Kidney capillary endothelial cell (primary cell): ENCODE data around the gene HNRNPR.
A peak's percentile ranks its signal among the peaks of the same experiment; 100 is the strongest.

Experiments used
- DNase-seq: peaks from one replicate; pipeline ENCODE4 v3.0.0-alpha.2; 2018; ENCODE audit warnings: low spot score

The HNRNPR gene

DNA sequence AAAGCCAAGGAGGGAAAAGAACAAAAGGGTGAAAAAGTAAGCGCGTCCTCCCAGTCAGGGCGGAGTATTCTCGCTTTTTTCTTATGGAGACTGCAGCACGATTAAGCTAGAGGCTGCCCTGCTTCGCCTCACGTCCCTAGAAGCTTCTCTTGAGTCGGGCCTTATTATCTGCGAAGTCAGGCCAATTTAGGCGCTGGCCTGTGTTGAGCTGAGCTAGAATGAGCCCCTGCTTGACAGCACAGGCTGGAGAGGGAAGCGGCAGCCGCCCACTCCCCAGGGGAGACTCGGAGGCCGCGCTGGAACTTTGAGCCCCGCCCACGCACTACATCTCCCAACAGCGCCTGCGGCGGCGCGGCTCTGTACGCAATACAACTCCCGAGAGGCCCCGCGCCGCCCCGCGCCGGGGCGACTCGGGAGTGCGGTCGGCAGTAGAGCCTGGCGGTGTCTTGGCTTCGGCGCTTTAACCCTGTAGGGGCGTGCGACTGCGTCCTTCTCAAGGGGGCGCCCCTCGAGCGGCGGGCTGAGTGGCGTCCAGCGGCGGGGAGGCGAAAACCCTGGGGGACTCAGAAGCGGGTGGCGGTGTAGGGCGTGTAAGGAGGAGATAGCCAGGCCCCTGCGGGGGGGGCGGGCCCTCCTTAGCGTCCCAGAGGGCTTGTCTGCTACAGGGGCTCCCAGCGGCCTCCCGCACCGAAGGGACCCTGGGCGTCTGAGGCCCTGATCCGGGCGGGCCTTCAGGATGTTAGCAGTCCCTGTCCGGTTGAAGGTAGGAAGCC, 24.7 kb upstream of the HNRNPR start:
- peak; percentile 84 for DNase-seq

DNA sequence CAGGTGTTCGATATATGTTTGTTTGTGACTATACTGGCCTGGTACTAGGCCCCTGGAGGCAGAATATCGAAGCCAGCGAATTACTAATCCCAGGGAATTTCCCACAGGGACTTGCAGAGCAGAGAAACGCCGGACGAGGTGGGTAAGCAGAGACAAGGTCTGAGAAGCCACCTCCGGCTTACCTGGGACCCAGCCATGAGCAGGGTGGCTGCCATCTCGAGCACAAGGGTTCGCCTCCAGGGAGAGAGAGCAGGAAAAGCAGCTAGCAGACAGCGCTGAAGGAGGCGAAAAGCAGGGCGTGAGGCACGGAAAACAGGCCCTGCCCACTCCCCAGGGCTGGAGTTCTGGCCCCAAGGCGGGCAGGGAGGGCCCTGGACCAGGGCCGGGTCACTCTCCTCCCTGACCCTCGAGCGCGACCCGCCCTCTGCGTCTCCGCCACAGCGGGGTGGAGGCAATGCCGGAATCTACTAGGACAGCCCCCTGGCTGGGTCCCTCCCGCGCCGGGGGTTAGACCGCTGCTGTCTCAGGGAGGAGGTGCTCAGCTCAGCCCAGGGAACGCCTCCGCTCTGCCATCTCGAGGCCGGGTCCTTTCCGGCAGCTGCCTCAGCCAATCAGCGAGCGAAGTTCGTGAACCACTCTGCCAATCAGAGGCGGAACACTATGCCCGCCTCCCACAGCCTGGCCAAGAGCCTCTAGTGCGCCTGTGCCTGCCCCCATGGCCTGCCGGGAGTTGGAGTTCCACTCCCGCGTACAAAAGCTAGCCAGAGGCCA, 23.9 kb upstream of the HNRNPR start:
- peak; percentile 97 for DNase-seq

DNA sequence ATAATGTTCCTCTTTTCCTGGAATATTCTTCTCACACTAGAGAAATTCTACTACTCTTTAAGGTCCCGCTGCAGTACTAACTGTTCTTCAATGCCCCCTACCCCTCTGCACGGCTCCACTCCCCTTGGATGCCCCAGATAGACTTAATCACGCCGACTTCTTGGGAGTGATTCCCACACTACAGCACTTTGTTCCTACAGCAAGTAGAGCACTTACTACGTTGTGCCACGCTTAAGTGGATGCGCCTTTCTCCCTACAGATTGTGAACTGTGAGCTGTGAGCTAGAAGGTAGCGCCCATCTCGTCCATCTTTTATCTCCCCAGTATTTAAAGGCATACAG, 23.3 kb upstream of the HNRNPR start:
- DNase-seq: no peak

DNA sequence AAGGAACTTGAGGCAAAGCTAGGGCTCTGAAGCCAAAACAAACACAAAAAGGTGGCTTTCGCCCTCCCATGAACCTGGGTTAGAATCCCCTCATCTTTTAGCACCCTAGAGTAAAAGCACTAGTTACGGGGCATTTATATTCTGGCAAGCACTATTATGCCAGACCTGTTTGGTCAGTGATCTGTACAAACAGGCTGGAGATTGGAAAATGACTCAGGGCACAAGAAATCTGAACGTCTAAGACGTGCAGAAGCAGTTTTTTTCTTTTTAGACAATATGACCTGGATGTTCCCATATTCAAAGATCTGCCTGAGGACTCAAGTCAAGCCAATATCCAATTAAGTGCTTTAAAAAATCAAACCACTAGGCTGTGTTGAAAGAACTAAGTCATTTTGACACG, 22.5 kb upstream of the HNRNPR start:
- no peak for DNase-seq

DNA sequence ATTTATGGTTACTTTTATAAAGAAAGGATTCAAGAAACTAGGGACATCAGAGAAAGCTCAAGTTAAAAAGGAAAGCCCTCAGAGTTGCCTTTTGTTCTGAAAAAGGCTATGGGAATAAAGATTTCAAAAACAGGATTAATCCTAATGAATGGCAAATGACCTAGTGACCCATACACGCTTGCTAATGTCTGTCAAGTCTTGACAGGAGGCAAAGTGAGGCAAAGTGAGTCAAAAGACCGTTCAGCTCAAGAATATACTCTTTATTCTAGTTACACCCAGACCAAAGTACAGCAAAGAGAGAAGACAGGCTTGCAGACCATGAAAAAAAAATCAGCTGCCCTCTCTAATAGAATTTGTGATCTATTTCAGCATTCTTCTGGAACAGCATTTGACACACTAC, 22.1 kb upstream of the HNRNPR start:
- no peak for DNase-seq

DNA sequence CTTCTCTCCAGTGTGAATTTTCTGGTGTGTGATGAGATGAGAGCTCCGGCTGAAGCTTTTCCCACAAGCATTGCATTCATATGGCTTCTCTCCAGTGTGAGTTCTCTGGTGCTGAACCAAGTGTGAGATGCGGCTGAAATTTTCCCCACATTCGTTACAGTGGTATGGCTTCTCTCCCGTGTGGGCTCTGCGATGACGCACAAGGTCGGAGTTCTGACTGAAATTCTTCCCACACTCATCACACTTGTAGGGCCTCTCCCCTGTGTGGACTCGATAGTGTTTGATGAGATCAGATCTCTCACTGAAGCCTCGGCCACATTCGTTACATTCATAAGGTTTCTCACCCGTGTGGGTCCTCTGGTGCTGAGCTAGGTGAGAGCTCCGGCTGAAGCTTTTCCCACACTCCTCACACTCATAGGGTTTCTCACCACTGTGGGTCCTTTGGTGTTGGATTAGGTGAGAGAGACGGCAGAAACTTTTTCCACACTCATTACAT, 18.2 kb upstream of the HNRNPR start:
- DNase-seq: no peak

DNA sequence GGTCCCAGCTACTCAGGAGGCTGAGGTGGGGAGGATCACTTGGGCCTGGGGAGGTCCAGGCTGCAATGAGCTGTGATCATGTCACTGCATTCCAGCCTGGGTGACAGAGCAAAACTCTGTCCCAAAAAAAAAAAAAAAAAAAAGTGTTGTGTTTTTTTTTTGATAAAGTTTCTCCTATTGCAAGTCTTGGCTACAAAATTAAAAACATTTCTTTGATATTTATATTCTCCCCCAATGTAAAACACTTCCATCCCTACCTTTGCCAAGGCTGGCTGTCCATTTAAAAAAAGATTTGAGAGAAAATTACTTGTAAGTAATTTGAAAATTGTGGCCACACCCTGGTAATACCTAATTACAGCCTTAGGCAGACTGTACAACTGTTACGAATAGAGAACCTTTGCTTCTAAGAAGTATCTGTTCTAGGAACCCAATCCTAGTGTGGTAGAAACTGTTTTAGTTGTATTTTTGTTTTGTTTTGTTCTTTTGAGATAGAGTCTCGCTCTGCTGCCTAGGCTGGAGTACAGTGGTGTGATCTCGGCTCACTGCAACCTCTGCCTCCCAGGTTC, 14.3 kb upstream of the HNRNPR start:
- DNase-seq: no peak

DNA sequence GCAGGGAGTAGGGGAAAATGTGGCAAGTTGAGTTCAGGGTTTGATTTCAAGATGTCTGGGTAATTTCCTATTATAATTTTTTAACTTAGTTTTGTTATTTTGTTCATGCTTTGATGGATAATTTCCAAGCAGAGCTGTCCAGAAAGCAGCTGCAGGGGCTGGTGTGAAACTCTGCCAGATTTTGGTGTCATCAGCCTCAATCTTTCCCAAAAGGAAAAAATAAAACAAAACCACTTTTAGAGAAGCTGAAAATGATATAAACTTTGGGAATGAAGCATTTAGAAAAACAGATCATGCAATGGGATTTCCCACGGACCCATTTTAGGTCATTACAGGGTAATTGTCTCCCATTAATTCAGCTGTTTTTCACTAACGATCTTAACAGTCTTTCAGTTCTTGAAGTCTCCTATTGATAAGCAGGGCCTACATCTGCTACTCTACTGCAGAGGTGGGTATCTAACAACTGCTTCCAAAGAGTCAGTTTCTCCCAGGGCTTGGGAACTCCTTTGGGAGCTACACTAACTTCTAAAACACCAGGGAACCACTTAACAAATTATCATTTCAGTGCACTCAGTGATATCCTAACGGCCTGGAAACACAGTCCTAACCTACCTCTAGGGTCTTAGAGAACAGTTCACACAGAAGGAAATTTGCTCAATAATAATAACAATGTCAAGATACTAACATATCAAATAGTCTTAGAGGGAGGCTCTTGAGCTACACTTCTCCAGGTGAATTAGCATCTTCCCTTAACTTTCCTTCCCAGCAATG, 13.2 kb upstream of the HNRNPR start:
- no peak for DNase-seq

DNA sequence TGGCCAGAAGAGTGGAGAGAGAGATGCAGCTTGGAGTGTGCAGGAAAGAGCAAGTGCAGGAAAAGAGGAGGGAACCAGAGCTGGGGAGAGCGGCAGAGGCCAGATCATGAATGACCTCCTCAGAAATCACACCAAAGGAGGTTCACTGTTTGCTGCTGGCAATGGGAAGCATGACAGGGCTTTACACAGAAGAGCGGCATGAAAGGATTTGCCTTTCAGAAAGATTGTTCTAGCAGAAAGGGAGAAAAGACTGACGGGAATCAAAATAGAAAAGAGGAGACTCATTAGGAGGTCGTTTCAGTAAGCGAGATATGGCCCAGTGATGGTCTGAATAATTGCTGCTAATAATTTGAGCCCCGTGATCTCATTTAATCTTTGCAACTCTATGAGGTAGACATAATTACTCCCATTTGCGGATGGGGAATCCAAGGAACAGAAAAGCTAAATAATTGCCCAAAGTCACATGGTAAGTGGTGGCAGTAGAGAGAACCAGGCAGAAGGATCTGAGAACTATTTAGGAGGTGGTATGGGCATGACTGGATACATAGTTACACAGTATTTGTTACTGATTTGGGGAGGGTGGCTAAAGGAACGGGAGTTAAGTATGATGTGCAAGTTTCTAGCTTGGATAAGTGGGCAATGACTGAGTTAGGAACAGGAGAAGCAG, 12.5 kb upstream of the HNRNPR start:
- DNase-seq: no peak

DNA sequence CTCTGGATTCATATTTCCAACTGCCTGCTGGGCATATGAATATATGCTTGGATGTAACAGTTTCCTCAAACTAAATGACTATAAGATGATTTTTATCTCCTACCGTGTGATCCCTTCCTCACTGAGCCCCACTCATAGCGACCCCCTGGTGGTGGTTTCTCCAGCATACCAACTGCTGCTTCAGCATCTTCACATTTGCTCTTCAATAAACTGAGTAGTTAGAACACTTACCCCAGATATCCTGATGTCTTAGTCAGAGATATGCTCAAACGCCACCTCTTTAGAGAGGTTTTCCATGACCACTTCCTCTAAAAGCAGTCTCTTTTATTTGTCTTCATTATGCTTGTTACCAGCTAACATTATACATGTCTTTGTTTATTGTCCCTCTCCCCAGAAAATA, 10.2 kb upstream of the HNRNPR start:
- no peak for DNase-seq

DNA sequence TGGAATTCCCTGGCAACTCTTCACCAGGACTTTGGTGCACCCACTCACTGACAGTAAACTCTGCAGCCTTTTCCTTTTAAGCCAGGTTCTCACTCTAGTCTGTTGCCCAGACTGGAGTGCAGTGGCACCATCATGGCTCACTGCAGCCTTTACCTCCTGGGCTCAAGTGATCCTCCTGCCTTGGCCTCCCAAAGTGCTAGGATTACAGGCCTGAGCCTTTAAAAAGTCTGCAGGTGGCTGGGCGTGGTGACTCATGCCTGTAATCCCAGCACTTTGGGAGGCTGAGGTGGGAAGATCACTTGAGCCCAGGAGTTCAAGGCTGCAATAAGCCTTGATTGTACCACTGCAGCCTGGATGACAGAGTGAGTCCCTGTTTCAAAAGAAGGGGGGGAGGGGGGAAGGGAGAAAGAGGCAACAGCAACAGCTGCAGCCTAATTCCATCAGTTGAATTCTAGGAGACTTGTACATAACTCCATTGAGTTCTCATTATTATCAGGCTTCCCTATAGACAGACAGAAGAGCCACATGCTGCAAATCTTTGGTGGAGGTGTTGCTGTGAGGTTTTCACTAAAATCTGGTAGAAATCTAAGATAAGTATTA, 8.1 kb upstream of the HNRNPR start:
- DNase-seq: no peak

DNA sequence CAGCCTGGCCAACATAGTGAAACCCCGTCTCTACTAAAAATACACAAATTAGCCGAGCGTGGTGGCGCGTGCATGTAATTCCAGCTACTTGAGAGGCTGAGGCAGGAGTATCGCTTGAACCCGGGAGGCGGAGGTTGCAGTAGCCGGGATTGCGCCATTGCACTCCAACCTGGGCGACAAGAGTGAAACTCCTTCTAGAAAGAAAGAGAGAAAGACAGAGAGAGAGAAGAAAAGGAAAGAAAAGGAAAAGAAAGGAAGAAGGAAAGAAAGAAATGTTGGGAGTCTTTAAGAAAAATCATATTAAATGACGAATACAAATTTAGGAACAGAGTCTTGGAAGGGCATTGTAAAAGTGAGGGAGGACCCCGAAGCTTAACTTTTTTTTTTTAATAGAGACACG, 1.8 kb upstream of the HNRNPR start:
- DNase-seq: no peak

DNA sequence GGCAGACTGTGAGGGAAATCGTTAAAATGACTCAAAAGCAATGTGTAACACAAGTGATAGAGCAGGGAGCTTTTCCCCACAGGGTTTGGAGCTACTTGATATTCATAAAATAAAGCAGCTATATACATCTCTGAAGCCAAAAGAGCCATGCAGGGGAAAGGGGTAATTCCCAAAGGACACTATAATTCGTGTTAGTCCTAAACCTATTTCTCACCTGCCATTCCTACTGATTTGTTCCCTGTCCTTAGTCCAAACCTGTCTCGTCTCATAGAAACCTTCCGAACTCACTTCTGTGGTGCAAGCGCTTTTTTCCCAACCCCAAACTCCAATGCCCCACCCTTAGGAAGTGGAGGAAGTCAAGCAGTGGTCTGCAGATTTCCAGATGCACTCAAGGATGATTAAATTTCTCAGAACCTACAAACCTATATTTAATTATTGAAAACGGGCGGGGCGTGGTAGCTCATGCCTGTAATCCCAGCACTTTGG, 946 bp upstream of the HNRNPR start:
- no peak for DNase-seq

DNA sequence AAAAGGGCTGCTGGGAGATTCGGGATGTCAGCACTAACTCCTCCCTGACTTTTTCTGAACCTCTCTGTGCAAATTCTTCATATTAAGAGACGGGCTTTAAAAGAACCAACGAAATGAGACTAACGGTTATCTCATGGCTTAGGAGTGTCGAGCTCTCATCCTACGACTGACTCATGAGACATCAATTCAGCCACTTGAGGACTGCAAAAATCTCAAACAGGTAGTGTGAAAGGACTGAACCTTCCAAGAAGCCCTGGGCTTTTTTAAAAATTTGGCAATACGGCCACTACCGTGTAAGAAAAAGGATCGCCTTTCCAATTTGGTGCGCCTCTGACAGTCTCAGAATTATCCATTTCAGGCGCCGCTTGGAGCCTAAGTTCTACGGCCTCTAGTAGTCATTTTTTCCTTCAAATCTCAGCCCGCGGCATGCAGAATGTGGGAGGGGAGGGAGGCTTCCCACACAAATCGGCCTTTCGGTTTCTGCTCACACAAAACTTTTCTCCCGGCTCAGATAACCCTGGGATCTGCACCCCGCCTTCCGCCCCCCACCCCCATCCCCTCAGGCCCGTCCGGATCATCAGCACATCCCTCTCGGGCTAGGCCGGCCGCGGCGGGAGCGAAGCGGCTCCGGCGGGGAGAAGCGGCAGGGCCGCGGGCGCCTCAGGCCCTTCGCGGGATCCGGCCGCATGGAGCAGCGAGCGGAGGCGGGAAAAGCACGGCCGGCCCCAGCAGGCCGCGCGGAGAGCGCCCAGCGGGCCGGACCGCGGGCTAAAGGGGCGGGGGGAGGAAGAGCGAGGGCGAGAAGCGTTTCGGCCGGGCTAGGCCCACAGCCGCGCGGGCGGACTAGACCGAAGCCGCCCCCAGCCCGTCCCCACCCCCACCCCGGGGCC, 618 bp downstream of the HNRNPR start:
- peak; percentile 76 for DNase-seq

DNA sequence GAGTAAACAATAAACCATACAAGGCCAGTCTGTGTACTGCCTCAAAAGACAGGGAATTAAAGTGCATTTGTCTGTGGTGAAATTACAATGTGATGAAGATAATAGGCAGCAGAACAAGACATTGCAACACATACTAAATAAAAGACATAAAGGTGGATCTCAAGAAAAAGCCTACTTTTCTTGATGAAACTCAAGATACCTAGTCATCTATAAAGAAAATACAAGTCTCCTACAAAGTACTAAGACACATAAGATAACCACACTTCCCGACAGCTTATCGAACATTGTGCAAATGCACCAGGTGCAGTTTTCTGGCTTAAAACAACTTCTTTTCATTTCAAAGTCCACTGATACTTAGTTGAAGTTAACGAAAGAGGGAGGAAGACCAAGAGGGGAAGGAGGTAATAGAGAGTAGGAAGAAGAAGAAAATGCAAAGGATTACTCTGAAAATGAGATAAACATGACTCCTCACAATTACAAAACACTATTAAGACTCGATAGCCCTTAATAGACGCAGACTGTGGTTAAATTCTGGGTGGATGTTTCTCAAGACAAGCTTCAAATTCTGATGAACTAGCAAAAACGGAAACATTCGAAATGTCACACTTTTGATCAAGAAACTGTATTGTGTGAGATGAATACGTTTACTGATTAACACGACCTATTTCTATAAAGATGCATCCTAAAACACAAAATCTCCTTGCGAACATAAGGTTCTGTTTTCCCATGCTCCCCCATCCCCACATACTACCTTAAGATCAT, 2.0 kb downstream of the HNRNPR start:
- DNase-seq: peak; percentile 12

DNA sequence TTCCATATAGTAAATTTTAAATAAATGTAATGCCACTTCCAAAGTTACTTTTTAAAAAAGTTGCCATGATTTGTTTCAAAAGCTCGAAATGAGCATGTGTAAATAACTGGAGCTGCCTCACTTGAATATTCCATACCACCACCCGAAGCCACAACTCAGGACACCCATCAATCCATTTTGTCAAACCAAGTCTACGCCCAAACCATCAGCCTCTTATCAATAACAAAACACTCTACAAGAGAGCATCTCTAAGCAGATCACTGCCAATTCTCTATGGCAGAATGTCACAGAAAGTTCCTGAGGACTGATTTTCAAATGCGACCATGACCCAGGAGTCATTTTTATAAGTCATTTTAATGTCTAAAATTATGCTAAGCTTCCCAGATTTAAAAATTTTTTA, 4.5 kb downstream of the HNRNPR start:
- DNase-seq: no peak

DNA sequence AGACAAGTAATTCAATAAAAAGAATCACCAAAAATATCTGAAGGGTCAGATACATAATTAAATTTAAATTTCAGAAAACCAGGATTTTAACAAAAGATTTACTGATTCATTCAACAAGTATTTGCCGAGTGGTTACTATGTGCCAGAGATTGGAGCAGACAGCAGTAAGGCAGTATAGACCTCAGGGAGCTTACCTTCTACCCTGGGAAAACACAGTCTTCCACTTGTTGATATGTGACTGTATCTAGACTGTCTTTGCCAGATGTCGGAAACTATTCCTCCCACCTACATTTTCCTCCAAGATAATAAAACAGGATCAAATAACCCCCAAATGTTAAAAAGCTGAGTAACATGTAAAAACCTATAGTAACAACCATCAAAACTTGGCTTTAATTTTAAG, 6.2 kb downstream of the HNRNPR start:
- no peak for DNase-seq

DNA sequence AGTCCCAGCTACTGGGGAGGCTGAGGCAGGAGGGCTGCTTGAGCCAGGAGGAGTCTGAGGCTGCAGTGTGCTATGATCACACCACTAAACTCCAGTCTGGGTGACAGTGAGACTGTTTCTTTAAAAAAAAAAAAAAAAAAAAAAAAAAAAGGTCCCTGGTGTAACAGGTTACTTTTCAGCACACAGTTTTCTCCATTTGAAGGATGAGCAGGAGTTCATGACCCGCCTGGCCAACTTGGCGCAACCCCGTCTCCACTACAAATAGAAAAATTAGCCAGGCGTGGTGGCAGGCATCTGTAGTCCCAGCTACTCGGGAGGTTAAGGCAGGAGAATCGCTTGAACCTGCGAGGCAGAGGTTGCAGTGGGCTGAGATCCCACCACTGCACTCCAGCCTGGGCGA, 12.4 kb downstream of the HNRNPR start:
- no peak for DNase-seq

DNA sequence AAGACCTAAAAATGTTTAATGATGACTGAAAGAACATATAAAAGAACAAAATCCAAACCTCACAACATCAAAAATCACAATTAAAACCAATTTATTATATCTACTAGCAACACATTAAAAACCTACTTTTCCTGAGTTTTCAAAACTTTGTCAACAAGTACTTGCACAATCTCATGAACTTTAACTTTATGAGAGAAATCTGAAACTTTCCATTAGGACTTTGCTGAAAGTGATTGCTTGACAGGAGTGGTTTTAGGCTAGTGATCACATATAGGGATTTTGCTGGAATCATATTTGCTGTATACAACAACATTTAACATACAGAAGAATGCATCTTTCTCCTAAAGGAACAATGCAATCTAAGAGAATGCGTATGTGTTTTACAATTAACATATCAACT, 13.2 kb downstream of the HNRNPR start:
- no peak for DNase-seq

DNA sequence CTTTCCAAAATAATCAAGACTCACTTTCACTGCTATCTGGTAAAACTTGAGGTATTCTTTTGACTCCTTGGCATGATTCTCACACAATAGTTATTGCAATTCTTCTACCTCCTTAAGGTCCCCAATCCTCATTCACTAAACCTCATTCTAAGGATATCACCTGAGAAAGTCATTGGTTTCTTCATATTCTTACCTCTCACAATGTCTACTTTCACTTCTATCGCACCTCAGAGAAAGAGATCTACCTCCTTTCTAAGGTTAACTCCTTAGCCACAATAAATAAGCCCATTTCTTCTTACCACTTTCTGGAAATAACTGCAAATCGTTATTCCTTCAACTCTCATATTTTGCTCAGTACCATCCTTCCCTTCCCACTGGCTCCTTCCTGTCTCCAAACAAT, 18.7 kb downstream of the HNRNPR start:
- no peak for DNase-seq
